Parathyroid adenoma (tissue), 2 donors: Measurements from ENCODE around the gene GPR107.

ENCODE experiments used
- H2AFZ ChIP-seq: fragments of 300-600 bp; sonication (generic); one replicate; pipeline ENCODE4 v1.7.0; 2017; ENCODE audit warnings: antibody characterized with exemption, mild to moderate bottlenecking
- H3K27ac ChIP-seq: fragments of 300-600 bp; sonication (generic); one replicate; pipeline ENCODE4 v1.7.0; 2017
- H3K27me3 ChIP-seq: fragments of 300-600 bp; sonication (generic); one replicate; pipeline ENCODE4 v1.7.0; 2017; ENCODE audit warnings: low read length; ENCODE audit not compliant: control insufficient read depth, insufficient read depth
- H3K36me3 ChIP-seq: fragments of 300-600 bp; sonication (generic); one replicate; pipeline ENCODE4 v1.7.0; 2017; ENCODE audit warnings: low read length; ENCODE audit not compliant: control insufficient read depth, insufficient read depth
- H3K4me1 ChIP-seq: fragments of 300-600 bp; sonication (generic); one replicate; pipeline ENCODE4 v1.7.0; 2017; ENCODE audit warnings: control low read depth
- H3K4me2 ChIP-seq: fragments of 300-600 bp; sonication (generic); one replicate; pipeline ENCODE4 v1.7.0; 2017; ENCODE audit warnings: low read length
- H3K4me3 ChIP-seq: fragments of 300-600 bp; sonication (generic); one replicate; pipeline ENCODE4 v1.7.0; 2017; ENCODE audit warnings: low read depth, low read length
- H3K79me2 ChIP-seq: fragments of 300-600 bp; sonication (generic); one replicate; pipeline ENCODE4 v1.7.0; 2017; ENCODE audit warnings: control low read depth
- H3K9ac ChIP-seq: fragments of 300-600 bp; sonication (generic); one replicate; pipeline ENCODE4 v1.7.0; 2017; ENCODE audit warnings: mild to moderate bottlenecking
- H3K9me3 ChIP-seq: fragments of 300-600 bp; sonication (generic); one replicate; pipeline ENCODE4 v1.7.0; 2017; ENCODE audit warnings: low read length; ENCODE audit not compliant: control insufficient read depth
- CTCF ChIP-seq: fragments of 300-600 bp; sonication (generic); IDR thresholded peaks from one replicate; pipeline ENCODE4 v1.7.0; 2017; ENCODE audit warnings: antibody characterized with exemption, mild to moderate bottlenecking
- donor health status: primary hyperparathyroidism.

The GPR107 gene

GRCh38 chr9:130119519-130120298 is 66.0 kb downstream of the GPR107 start:
- Histone ChIP-seq H3K4me2 (no peak overlapping the region), H3K9ac (no peak overlapping the region), H3K27ac (no peak overlapping the region), H2AFZ (no peak overlapping the region), H3K27me3 (no peaks in the 10 kb centered on the region), H3K4me1 (no peaks in the 10 kb centered on the region), H3K36me3 (no peaks in the 10 kb centered on the region), H3K79me2 (no peaks in the 10 kb centered on the region), H3K9me3 (no peaks in the 10 kb centered on the region), H3K4me3 (no peak overlapping the region)
- TF ChIP-seq CTCF, result no peak

GRCh38 chr9:130120299-130120587 is 66.5 kb downstream of the GPR107 start:
- Histone ChIP-seq H3K9ac (no peak overlapping the region), H3K4me2 (no peak overlapping the region), H3K9me3 (no peaks in the 10 kb centered on the region), H3K79me2 (no peaks in the 10 kb centered on the region), H3K4me3 (no peak overlapping the region), H3K4me1 (no peaks in the 10 kb centered on the region), H3K27ac (no peak overlapping the region), H2AFZ (no peak overlapping the region), H3K36me3 (no peaks in the 10 kb centered on the region), H3K27me3 (no peaks in the 10 kb centered on the region)
- TF ChIP-seq CTCF, result no peak

GRCh38 chr9:130120832-130121231 is 67.1 kb downstream of the GPR107 start:
- no peaks in the 10 kb centered on the region for H3K27me3 ChIP-seq
- no peak for TF ChIP-seq CTCF
- H3K4me2 ChIP-seq, result no peak overlapping the region
- H3K27ac ChIP-seq, result no peak overlapping the region
- H3K9ac ChIP-seq, result no peak overlapping the region
- no peaks in the 10 kb centered on the region for H3K9me3 ChIP-seq
- no peaks in the 10 kb centered on the region for H3K36me3 ChIP-seq
- no peaks in the 10 kb centered on the region for H3K4me1 ChIP-seq
- no peak overlapping the region for H3K4me3 ChIP-seq
- H3K79me2 ChIP-seq, result no peaks in the 10 kb centered on the region
- H2AFZ ChIP-seq, result no peak overlapping the region

- H3K9ac ChIP-seq, result no peak overlapping the region
- TF ChIP-seq CTCF, result no peak
- H2AFZ ChIP-seq, result no peak overlapping the region
- H3K4me3 ChIP-seq, result no peak overlapping the region
- no peak overlapping the region for H3K27ac ChIP-seq
- H3K9me3 ChIP-seq, result no peaks in the 10 kb centered on the region
- no peaks in the 10 kb centered on the region for H3K27me3 ChIP-seq
- no peak overlapping the region for H3K4me2 ChIP-seq
- H3K36me3 ChIP-seq, result no peaks in the 10 kb centered on the region
- H3K79me2 ChIP-seq, result no peaks in the 10 kb centered on the region
- H3K4me1 ChIP-seq, result no peaks in the 10 kb centered on the region
These were observed 68.8 kb downstream of the GPR107 start for GRCh38 chr9:130122456-130122855.
